Stimulated activated CD4-positive, alpha-beta T cell treated with anti-CD3 and anti-CD28 coated beads, Interleukin-1b, Interleukin-23, amount 100 ng/mL, for 1 hour (primary cell): ENCODE measurements around the gene IL21R.
A peak's percentile ranks its signal among the peaks of the same experiment; 100 is the strongest.
"Not testable (repeated sequence)": the region's sequence is repeated elsewhere in the genome, so short reads cannot be mapped to it uniquely, and the experiment has no call there.

ENCODE experiments used
- DNase-seq, 2 donors: peaks; one replicate each; pipeline ENCODE4 v3.0.0-alpha.2; 2020; ENCODE audit warnings: low read depth in 2 of 2

The IL21R gene

GRCh38 chr16:27400751-27401620 is 988 bp upstream of the IL21R start:
- no peak for DNase-seq

DNA sequence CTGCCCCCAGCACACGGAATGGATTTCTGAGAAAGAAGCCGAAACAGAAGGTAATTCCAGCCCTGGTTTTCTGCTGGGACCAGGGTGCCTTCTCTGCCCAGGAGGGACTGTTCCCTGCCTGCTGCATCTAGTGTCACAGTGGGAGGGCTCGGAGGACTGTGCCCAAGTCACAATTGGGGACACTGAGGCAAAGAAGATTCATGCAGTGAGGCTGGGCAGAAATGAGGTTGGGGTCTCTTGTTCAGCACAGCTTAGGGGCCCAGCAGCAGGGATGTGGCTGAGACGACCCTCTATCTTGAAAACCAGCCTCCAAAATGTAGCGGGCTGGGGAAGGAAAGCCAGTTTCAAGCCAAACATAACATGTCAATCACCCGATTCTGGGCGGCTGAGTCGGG is 592 bp downstream of the IL21R start:
- DNase-seq, result no peak

DNA sequence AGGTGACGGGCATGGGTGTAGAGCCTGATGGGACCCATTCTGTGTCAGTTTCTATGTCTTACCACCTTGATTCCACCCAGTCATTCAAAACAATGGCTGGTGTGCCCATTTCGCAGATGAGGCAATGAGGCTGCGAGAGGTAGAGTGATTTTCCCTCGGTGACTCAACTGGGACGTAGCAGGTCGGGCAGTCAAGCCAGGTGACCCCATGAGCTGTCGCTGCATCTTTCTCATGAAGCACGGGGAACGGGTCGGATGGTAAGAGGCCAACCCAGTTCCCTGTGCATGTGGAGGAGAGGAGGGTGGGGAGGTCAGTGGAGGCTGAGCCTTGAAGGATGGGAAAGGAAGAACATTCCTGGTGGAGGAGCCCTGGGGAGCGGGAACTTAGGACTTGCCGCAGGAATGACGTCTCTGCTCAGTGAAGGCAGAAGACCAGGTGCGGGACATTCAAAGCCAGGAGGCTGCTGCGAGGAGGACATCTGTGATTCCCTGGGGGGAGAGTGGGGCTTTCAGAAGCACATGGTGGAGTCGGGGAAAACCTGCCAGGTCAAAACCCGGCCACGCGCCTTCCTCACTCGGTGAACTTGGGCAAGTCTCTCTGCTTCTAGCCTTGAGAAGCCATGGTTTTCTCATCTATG is 1.1 kb downstream of the IL21R start:
- DNase-seq, result peak in 1 of 2 donors; percentile 25

GRCh38 chr16:27403601-27403992 is 1.6 kb downstream of the IL21R start:
- DNase-seq, result no peak

GRCh38 chr16:27404163-27404823 is 2.3 kb downstream of the IL21R start:
- DNase-seq, result no peak

DNA sequence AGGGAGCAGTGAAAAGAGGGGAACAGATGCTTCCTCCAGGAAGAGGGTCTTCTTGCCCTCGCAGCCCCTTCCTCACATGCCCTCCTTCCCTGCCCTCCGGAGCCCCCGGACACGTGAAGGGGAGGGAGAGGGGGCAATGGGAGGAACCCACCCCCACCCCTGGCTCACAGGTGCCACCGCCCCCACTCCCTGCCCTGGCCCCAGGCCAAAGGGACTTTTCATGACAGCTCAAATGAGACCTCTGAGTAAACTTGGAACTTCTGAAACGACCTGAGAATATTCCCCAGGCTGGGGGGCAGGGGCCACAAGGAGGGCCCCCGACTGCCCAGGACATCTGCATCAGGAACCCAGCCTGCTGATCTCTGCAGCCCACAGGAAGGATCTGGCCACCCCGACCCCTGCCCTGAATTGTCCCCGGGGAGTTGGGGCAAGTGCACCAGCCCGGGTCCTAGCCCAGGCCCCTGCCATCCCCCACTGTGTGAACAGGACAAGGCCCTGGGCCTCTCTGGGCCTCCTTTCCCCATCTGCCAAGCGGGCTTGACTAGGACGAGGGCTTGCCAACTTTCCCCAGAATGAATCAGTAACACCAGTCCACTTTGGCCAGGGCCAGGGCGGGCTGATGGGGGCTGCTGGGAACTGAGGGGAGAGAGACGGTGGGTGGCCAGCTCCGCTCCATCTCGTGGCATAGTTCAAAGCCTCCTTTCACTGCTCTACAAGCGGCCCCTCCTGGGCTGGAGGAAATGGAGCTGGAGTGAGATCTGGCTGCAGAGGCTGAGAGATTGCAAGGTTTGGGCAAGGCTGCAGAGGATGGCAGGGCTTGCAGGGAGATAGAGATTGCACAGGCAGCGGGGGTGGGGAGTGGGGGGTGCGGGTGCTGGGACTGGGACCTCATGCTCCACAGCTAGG is 3.8 kb downstream of the IL21R start:
- peak in 1 of 2 donors; percentile 77 for DNase-seq

GRCh38 chr16:27406511-27407128 is 4.6 kb downstream of the IL21R start:
- no peak for DNase-seq

- DNase-seq, result no peak
These were observed 5.2 kb downstream of the IL21R start for GRCh38 chr16:27407133-27407532.

DNA sequence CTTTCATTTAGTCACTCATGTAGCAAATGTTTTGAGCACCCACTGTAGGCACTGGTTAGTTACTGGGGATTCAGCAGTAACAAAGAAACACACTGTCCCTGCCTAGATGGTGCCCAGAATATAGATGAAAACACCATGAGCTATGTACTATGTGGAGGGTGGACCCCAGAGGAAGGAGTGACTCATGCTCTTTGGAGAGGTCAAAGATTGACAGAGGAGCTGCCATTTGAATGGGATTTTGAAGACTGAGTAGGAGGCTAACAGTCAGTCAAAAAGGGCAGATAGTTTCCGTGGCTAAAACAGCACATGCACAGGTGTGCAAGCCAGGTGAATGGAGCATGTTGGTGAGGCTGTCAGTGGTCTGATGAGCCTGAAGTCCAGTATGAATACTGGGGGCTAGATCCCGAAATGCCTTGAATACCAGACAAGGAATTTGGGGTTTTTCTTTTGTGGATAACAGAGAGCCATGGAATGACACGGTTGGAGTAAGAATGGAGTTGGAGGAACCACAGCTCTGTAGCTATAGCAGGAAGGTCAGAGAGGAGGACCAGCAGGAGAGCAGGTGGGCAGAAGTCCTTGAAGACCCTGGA is 6.1 kb downstream of the IL21R start:
- no peak for DNase-seq

GRCh38 chr16:27408602-27409031 is 6.6 kb downstream of the IL21R start:
- no peak for DNase-seq

- DNase-seq, result not testable (repeated sequence)
These were observed 8.0 kb downstream of the IL21R start for GRCh38 chr16:27409958-27410357.

GRCh38 chr16:27410761-27411160 is 8.8 kb downstream of the IL21R start:
- DNase-seq, result no peak

GRCh38 chr16:27413956-27414355 is 12.0 kb downstream of the IL21R start:
- no peak for DNase-seq

DNA sequence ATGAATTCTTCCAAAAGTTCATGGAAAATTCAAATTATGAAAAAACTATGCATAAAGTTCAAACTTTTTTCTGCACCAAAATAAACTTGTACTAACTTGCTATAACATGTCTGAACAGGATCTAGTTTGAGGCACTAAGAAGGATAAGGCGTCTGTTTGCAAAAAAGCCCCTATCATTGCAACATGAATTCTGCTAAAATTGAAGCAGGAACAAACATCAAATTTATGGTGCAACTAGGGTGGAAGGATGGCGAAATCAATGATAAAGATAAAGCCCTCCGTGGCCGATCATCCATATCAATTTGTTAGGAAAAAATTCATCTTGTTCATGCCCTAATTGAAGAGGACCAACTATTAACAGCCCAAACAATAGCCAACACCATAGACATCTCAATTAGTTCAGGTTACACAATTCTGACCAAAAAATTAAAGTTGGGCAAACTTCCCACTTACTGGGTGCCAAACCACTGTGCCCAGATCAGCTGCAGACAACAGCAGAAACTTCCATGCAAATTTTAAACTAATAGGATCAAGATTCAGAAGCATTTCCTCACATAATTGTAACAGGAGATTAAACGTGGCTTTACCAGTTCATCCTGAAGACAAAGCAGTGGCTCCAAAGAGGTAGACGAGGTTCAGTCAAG is 12.9 kb downstream of the IL21R start:
- DNase-seq, result no peak

DNA sequence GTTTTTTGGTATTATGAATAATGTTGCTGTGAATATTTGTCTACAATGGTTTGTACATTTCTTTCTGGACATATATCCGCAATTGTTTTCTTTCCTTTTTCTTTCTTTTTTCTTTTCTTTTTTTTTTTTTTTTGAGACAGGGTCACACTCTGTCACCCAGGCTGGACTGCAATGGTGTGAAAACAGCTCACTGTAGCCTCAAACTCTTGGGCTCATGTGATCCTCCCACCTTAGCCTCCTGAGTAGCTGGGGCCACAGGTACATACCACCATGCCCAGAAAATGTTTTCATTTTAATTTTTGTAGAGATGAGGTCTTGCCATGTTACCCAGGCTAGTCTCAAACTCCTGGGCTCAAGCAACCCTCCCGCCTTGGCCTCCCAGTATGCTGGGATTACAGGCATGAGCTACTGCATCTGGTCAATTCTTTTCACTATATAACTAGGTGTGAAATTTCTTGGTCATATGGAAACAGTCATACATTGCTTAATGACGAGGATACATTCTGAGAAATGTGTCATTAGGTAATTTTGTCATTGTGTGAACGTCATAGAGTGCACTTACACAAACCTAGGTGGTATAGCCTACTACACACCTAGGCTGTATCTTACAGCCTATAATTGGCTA is 15.2 kb downstream of the IL21R start:
- no peak for DNase-seq

GRCh38 chr16:27421961-27422740 is 20.2 kb downstream of the IL21R start:
- DNase-seq, result no peak

- DNase-seq, result no peak
These were observed 23.0 kb downstream of the IL21R start for GRCh38 chr16:27424772-27425498.

- DNase-seq, result no peak
These were observed 24.0 kb downstream of the IL21R start for GRCh38 chr16:27425961-27426360.
